GM19351 (cell line): ENCODE data around the gene PEX7.
"Not testable (repeated sequence)": the region's sequence is repeated elsewhere in the genome, so short reads cannot be mapped to it uniquely, and the experiment has no call there.

Source experiments
- ATAC-seq: cut with Tn5 transposase; IDR thresholded peaks from one replicate; pipeline ENCODE4 v1.9.1; 2021; ENCODE audit warnings: mild to moderate bottlenecking, moderate library complexity; ENCODE audit not compliant: unreplicated experiment

PEX7 gene

DNA sequence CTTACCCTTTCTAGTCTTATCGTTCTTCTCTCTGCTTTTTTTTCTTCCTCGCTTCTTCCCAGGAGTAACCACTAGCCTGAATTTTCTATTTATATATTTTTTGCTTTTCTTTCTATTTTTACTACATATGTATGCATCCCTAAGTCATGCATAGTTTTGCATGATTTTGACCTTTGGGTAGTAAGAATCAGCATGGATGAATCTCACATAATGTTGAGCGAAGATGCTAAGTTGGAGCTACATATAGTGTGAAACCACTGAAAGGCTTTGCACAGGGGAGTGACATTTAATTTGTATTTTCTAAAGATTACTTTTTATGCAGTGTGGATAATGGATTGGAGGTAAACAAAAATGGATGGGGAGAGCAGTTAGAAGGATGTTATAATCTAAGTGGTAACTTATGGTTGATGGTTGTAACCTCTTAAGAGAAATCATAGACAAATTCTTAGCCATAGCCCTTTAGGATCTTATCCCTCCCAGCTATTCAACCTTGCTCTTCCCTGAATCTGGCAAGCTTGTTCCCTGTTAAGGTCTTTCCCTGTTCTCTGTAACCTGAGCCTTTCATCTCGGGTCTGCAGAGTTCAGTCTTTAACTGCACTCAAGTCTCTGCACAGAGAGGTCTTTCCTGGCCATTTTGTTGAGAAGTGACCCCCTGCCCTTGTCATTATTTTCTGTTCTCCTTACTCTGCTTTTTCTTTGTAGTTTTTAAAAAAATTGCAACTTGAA lies 18.0 kb downstream of the PEX7 start:
- no peak for ATAC-seq

DNA sequence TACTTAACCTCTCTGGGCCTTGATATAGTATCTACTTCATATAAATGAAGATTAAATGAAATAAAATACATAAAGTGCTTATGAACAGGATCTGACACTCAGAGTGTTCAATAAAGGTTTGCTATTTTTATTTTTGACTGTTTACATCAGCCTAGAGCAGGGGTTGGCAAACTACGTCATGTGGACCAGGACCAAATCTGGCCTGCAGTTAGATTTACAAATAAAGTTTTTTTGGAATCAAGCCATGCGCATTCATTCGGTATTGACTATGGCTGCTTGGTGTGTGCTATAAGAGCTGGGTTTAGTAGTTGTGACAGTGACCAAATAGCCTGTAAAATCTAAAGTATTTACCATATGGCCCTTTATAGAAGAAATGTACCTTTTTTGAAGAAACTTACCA lies 20.8 kb downstream of the PEX7 start:
- no peak for ATAC-seq

DNA sequence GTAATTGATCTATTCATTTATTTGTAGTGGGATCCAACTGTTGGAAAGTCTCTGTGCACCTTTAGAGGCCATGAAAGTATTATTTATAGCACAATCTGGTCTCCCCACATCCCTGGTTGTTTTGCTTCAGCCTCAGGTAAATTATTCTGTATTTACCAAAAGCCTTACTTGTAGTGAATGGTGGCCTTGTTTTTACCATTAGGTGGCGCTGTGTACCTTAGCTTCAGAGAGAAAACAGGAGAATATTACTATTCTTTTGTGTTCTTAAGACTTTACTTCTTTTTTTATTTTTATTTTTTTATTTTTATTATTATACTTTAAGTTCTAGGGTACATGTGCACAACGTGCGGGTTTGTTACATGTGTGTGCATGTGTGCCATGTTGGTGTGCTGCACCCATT lies 23.7 kb downstream of the PEX7 start:
- no peak for ATAC-seq

DNA sequence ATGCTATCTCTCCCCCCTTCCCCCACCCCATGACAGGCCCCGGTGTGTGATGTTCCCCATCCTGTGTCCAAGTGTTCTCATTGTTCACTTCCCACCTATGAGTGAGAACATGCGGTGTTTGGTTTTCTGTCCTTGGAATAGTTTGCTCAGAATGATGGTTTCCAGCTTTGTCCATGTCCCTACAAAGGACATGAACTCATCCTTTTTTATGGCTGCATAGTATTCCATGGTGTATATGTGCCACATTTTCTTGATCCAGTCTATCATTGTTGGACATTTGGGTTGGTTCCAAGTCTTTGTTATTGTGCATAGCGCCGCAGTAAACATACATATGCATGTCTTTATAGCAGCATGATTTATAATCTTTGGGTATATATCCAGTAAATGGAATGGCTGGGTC lies 24.1 kb downstream of the PEX7 start:
- not testable (repeated sequence) for ATAC-seq

DNA sequence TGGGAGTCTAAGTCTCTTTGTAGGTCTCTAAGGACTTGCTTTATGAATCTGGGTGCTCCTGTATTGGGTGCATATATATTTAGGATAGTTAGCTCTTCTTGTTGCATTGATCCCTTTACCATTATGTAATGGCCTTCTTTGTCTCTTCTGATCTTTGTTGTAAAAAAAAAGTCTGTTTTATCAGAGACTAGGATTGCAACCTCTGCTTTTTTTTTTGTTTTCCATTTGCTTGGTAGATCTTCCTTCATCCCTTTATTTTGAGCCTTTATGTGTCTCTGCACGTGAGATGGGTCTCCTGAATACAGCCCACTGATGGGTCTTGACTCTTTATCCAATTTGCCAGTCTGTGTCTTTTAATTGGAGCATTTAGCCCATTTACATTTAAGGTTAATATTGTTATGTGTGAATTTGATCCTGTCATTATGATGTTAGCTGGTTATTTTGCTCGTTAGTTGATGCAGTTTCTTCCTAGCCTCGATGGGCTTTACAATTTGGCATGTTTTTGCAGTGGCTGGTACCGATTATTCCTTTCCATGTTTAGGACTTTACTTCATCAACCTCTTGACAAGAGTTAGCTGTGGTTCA lies 27.7 kb downstream of the PEX7 start:
- not testable (repeated sequence) for ATAC-seq

DNA sequence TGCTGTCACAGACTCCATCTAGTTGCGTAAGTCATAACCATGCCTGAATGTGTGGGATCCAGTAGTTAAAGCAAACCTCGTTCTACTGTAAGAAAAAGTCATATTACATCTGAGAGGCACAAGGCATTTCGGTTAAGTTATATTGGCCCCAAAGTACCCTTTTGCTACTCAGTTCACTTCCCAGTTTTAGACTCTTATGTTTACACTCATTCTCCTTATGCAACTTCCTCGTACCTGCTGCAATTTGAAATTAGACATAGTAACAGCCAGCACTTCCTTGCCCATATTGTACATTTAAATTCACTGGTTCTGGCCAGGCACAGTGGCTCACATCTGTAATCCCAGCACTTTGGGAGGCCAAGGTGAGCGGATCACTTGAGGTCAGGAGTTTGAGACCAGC lies 37.0 kb downstream of the PEX7 start:
- no peak for ATAC-seq

DNA sequence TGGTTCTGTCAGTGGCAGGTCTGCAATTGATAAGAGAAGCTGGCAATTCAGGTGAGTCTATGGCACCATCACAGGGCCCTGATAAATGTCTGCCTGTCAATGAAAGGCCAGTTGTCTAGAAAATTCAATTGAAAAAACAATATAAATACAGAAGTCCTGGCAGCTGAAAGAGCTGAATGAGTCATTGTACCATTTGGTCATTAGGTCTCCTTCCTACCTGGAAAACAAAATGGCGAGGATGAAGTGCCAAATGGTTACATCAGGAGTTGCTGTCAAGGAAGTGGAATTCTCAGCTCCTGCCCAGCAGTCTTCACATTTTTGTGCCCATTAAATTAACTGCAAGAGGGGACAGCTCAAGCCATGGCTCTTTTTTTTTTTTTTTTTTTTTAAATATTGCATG lies 37.7 kb downstream of the PEX7 start:
- ATAC-seq: no peak

DNA sequence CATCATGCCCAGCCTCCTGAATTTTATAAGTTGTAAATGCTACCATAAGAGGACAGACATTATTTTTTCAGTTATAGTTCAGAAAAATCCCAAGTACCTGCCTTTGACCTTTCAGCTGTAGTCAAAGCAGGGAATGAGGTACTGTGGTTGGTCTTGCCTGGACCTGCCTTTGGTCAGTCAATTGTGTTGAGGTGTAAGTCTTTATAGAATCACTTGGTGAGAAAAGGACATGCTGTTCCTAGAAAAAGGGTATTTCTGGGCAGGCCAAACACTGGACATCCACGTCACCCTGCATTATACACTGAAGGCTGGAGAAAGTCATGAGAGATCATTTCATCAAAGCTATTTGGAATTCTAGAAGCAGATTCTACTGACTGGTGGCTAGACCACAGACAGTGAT lies 40.3 kb downstream of the PEX7 start:
- no peak for ATAC-seq

DNA sequence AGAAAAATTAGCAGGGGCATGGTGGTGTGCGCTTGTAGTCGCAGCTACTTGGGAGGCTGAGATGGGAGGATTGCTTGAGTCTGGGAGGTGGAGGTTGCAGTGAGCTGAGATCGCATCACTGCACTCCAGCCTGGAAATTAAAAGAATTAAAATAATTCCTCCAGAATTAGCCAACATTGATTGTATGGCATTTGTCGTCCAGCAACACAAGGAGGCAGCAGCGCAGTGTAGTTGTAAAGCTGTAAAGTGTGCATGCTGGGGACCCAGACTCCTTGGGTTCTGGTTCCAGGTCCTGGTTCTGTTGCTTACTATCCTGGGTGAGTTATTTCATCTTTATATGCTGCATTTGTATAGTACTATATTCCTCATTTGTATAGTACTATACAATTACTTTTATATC lies 41.4 kb downstream of the PEX7 start:
- no peak for ATAC-seq

DNA sequence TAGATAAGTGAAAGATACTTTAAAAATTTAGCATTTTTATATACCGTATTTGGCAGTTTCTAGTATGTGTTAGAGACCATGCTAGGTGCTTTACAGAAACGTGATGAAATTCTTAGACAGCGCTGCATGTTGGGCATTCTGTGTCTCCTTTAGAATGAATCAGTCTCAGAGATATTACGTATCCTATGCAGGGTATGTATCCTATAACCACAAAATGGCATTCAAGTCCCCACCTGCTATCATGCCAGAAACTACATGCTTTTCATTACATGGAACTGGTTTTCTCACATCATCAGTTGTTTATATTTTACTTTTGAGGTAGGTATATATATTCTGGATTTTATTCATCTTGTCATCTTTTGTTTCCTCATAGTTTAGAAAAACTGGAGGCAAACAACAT lies 42.3 kb downstream of the PEX7 start:
- ATAC-seq: no peak

DNA sequence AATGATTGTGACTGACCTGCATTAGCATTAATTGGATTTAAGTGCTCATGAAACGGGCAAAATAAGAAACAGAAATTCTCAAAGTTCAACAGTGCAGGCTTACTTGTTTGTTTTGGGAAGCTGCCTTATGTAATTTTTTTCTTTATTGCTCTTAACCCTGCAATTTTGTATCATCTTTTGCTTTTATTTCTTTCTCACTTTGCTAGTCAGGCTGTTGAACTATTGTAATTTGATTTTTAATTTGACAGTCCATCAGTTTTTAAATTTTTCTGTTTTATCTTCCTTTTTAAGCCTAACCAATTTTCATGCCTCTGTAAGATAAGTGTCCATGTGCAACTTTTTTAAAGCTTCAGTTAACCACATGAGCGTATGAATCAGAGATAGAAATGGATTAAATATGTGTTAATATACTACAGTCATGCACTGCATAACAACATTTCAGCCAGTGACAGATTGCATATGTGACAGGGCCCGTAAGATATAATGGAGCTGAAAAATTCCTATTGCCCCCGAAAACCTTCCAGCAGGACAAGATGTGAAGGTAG lies 44.6 kb downstream of the PEX7 start:
- no peak for ATAC-seq

DNA sequence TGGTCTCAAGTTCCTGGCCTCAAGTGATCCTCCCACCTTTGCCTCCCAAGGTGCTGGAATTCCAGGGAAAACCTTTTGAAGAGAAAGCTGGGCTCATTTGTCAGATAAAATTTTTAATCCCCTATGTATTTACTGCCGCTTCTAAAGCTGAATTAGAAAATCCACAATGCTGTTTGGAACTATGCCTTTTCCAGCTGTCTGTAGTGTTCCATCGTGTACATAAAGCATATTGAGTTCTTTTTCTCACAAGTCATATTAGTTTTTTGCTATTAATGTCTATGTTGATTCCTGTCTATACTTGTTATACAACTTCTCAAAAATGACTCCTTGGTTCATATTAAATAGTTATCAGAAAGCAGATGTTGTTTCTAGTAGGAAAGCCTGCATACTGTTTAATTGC lies 47.1 kb downstream of the PEX7 start:
- no peak for ATAC-seq

DNA sequence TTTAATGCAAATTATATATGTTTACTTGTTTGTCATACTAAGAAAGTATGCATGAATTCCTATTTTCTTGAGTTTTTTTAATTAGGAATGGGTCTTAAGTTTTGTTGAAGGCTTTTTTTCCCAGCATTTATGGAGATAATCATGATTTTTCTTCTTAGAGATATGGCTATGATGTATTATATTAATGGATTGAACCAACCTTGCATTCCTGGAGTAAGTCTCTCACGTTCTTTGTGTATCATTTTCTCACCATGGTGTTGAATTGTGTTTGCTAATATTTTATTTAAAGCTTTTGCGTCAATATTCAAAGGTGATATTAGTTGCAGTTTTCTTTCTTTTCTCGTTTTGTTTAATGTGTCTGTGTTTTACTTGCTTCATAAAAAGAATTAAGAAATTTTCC lies 51.4 kb downstream of the PEX7 start:
- no peak for ATAC-seq

DNA sequence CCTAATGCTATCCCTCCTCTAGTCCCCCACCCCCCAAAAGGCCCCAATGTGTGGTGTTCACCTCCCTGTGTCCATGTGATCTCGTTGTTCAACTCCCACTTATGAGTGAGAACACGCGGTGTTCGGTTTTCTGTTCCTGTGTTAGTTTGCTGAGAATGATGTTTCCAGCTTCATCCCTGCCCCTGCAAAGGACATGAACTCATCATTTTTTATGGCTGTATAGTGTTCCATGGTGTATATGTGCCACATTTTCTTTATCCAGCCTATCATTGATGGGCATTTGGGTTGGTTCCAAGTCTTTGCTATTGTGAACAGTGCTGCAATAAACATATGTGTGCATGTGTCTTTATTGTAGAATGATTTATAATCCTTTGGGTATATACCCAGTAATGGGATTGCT lies 54.1 kb downstream of the PEX7 start:
- ATAC-seq: not testable (repeated sequence)

DNA sequence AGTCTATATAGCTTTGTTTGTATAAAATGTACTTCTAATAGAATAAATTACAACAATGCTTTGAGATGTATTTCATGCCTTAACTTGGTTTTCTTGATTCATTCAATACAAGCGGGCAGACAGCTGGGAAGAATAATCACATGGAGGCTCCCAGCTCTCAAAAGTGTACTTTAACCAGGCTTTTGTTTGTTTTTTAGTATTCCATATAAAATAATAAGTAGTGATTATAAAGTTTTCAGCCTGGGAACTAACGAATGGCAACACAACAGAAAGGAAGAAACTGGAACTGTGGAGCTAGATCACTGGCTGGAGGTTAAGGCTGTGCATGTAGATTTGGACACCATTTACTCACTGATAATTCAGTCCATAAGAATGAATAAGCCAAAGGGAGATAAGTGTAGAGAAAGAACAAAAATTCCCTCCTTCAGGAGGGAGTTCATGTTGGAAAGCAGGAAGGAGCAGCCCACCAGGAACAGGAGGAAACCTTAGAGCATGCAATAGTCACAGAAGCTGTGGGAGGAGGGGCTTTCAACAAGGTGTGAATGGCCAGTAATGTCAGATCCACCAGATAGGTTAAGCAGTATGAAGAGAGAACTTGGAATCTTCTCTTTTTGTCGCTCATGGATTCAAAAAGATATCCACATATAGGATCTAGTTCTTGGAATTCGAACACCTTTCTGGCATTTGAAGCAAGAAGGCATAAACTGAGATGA lies 58.5 kb downstream of the PEX7 start:
- ATAC-seq: no peak

DNA sequence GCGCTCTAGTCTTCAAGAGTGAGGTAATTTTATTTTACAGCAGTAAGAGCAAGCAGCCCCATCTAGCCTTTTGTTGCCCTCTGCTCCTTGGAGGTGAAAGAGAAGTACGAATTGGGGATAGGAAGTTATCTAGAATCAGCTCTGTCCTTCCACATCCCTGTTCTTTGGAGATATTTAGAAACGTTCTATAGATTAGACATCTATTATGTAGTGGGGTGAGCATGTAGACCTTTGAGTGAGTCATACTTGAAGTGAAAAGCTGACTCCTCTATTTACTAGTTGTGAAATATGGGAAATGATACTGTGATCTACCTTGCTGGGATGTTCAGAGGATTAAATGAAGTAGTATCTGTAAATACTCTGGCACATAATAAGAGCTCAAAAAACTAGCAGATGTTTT lies 63.7 kb downstream of the PEX7 start:
- no peak for ATAC-seq

DNA sequence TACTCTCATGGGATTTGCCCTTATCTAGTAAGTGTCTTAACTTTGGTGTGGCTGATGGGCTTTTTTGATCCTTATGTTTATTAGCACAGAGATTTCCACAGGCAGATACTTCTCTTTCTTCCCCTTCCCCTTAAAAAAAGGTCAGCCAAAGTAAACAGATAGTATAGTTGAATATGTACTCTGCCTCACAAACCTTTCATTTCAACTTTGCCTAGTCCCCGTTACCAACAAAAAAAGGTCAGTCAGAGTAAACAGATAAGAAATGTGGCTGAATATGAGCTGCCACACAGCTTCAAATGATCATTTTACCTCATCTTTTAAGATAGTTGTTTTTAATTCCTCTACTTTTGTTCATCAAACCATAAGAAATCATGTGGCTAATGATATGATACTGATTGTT lies 65.6 kb downstream of the PEX7 start:
- no peak for ATAC-seq

DNA sequence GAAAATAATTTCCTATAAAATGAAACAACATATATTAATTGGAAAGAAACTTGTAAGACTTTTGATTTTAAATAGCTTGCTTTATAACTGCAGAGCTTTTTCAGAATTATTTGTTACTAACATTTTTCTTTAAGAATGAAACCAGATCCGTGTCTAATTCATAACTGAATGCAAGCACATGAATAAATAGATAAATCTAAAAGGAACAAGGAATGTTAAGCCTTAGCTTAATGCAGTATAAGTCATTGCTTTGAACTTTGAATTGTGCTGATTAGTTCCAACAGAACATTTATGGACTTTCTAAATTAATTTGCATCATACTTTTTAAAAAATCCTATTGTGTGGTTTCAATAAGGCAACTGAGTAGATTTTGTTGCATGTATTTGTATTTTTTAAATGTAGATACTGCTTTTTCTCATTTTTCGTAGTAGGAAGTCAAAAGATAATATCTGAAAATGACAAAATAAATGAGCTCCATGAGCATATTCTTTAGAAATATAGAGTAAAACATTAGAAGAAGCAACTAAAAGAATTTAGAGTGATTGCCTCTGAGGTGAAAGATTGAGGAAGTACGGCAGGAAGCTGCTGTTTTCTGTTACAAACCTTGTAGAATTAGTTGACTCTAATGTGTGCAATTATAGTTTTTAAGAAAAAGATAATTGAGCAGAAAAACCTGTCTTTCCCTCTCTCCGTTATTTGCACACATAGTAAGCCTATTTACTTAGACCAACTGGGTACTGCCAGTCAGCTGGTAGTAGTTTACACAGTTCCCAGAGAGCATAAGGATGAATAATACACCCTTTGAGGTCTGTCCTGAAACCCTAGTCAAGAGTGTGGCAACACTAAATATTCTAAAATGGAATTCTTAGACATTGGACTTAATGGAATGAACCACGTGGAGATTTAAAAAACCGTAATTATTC lies 67.1 kb downstream of the PEX7 start:
- no peak for ATAC-seq

DNA sequence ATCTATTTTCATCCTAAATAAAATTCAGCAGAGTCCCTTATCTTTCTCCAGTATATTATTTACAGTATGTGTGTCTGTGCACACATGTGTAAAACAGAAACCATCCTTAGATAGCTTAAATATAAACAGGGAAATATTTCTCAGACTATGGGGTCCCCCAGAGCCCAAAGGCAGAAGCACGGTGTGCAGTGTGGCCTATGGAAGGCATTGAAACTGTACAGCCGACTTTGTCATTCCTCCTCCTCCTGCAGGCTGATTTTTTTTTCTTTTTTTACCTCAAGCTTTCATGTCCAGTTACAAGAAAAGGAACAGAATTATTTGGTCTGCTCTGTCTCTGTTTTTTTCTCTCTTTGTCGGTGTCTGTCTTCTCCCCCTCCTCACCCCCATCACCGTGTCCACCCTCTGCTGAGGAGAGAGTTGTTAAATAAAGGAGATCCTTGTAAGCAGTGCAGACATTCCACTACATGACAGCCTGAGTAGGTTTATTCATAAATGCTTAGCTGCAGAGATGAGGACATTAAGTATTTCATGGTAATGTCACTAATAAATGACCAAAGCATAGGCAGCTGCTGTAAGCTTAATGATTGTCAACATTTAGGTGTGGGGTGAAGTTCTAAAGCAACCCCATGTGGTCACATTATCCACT lies 67.9 kb downstream of the PEX7 start:
- no peak for ATAC-seq

DNA sequence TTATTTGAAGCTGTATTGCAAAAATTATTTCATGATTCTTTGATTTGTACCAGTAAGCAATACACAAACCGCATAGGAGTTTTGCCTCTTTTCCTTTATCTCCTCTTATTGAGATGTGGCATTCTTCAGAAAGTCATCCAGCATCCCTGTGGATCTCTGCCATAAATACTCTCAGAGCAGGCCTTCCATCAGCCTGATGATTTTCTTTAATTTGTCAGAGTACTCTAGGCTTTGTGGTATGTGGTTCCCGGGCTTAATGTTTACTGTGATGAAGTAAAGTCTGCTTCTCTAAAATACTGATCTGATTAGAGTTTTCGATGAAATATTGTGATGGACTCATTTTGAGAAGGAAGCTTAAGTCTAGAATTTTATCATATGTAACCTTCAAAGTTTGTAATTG lies 68.6 kb downstream of the PEX7 start:
- ATAC-seq: no peak

DNA sequence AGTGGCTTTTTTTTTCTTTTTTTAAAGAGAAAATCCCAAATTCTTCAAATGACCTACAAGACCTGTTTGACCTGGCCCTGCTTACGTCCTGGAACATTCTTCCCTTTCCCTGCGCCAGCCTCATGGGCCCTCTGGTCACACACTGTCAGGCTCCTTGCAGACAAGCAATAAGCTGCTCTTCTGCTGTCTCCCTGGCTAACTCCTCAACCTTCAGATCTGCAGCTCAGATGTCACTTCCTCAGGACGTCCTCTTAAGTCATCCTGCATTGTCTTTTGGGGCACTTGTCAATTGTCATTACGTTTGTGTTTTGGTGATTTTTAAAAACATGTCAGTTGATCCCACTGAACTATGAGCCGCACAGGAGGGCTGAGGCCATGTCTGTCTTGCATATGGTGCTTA lies 70.8 kb downstream of the PEX7 start:
- ATAC-seq: no peak
